ENCODE data around the gene DNALI1. TPM values are rescaled to one million over a fixed set of nuclear protein-coding genes. Genes with fewer than 3 reads are reported as not detected.
"Not testable (repeated sequence)": the region's sequence is repeated elsewhere in the genome, so short reads cannot be mapped to it uniquely, and the experiment has no call there.

DNALI1 gene
- total RNA-seq, 4 donors from 2014 or later = 0.26 to 13.9 (median 3.9) TPM

DNA sequence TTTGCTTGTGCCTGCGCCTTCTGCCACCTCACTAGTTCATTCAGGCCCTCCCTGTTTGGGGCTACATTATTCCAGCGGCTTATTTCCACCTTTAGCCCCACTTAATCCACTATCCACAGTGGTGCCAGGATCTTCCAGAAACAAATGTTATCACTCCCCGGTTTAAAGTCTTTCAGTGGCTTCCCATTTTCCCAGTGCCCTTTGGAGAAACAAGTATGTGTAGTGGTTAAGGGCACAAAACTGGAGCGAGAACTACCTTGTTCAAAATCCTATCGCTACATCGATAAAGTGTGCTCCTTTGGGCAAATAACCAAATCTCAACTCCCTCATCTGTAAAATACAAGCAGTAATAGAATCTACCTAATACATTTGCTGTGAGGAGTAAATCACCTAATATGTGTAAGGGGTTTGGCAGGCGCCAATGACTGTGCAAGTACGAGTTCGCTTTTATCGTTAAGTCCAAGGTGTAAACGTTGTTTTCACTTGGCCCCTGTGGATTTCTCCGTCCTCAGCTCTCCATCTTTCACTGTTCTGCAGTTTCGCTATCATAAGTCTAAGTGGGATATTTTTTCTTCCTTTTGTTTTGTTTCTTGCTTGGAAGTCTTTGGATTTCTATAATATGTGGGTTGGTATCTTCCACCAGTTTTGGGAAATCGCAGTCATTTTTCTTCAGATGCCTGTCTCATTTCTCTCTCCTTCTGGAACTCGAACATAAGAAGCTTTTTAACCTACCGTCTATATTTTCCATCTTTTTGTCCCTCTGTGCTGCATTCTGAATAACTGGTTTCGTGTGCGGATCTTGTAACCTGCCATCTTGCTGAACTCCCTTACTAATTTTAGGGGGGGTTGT lies 41.3 kb upstream of the DNALI1 start:
- Histone ChIP-seq H3K36me3 (no peaks in the 10 kb centered on the region), H3K27me3 (no peaks in the 10 kb centered on the region), H3K27ac (peak overlapping the region; percentile 94 to 96), H3K4me1 (peaks cover 0 to 7% of the 10 kb centered on the region in 2 donors), H3K9me3 (no peaks in the 10 kb centered on the region), H3K4me3 (peak overlapping the region; percentile 66 to 74)
- no peak for DNase-seq
- no peak for TF ChIP-seq POLR2A (IDR thresholded peaks at IDR 0.05)
- intact Hi-C loops (cut with DNase I; ENCODE audit: low total_unique reads) = no loop called here

DNA sequence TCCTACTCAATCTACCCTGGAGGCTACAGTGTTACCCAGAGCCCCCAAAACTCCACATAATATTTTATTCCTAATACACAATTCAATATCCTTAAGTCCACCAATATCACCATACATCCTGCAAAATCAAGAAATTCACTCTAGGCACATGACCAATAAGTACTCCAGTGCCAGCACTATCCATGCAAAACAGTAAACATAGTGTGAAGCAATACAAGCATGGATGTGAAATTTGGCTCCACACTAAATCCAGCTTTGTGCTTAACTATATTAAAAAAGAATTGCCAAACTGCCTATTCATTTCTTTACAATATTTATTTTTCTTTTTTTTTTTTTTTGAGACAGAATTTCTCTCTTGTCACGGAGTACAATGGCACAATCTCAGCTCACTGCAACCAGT lies 39.2 kb upstream of the DNALI1 start:
- Histone ChIP-seq H3K27me3 (no peaks in the 10 kb centered on the region), H3K4me1 (peaks cover 0 to 7% of the 10 kb centered on the region in 2 donors), H3K9me3 (no peaks in the 10 kb centered on the region), H3K4me3 (no peak overlapping the region), H3K36me3 (no peaks in the 10 kb centered on the region), H3K27ac (no peak overlapping the region)
- TF ChIP-seq POLR2A (IDR thresholded peaks at IDR 0.05) = no peak
- TF ChIP-seq, protein P1, sequence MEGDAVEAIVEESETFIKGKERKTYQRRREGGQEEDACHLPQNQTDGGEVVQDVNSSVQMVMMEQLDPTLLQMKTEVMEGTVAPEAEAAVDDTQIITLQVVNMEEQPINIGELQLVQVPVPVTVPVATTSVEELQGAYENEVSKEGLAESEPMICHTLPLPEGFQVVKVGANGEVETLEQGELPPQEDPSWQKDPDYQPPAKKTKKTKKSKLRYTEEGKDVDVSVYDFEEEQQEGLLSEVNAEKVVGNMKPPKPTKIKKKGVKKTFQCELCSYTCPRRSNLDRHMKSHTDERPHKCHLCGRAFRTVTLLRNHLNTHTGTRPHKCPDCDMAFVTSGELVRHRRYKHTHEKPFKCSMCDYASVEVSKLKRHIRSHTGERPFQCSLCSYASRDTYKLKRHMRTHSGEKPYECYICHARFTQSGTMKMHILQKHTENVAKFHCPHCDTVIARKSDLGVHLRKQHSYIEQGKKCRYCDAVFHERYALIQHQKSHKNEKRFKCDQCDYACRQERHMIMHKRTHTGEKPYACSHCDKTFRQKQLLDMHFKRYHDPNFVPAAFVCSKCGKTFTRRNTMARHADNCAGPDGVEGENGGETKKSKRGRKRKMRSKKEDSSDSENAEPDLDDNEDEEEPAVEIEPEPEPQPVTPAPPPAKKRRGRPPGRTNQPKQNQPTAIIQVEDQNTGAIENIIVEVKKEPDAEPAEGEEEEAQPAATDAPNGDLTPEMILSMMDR (IDR thresholded peaks at IDR 0.05) = no peak
- intact Hi-C loops (cut with DNase I; ENCODE audit: low total_unique reads) = no loop called here
- DNase-seq = no peak

DNA sequence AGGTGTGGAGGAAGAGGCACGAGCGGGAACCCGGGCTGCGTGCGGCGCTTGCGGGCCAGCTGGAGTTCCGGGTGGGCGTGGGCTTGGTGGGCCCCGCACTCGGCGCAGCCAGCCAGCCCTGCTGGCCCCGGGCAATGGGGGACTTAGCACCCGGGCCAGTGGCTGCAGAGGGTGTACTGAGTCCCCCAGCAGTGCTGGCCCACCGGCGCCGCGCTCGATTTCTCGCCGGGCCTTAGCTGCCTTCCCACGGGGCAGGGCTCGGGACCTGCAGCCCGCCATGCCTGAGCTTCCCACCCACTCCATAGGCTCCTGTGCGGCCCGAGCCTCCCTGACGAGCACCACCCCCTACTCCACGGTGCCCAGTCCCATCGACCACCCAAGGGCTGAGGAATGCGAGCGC lies 38.5 kb upstream of the DNALI1 start:
- H3K4me1 ChIP-seq; H3K9me3 ChIP-seq; H3K36me3 ChIP-seq; H3K4me3 ChIP-seq; DNase-seq; H3K27me3 ChIP-seq; intact Hi-C loops (cut with DNase I; ENCODE audit: low total_unique reads); H3K27ac ChIP-seq: not testable (repeated sequence)

DNA sequence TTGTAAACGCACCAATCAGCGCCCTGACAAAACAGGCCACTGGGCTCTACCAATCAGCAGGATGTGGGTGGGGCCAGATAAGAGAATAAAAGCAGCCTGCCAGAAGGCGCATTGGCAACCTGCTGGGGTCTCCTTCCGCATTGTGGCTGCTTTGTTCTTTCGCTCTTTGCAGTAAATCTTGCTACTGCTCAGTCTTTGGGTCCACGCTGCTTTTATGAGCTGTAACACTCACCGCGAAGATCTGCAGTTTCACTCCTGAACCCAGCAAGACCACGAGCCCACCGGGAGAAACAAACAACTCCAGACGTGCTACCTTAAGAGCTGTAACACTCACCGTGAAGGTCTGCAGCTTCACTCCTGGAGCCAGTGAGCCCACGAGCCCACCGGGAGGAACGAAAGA lies 37.8 kb upstream of the DNALI1 start:
- H3K4me3 ChIP-seq, H3K27me3 ChIP-seq, DNase-seq: not testable (repeated sequence)

DNA sequence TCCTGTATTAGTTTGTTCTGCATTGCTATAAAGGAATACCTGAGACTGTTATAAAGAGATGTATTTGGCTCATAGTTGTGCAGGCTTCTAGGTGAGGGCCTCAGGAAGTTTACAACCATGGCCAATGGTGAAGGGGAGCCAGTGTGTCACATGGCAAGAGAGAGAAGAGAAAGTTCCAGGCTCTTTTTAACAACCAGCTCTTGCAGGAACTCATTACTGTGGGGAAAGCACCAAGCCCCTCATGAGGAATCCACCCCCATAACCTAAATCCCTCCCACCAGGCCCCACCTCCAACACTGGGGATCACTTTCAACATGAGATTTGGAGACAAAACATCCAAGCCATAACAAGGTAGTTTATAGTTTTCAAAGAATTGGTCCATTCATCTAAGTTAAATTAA lies 37.1 kb upstream of the DNALI1 start:
- intact Hi-C loops (cut with DNase I; ENCODE audit: low total_unique reads) = no loop called here
- Histone ChIP-seq H3K9me3 (no peaks in the 10 kb centered on the region), H3K27ac (no peak overlapping the region), H3K4me3 (no peak overlapping the region), H3K27me3 (no peaks in the 10 kb centered on the region), H3K4me1 (no peaks in the 10 kb centered on the region), H3K36me3 (no peaks in the 10 kb centered on the region)
- TF ChIP-seq POLR2A (IDR thresholded peaks at IDR 0.05) = no peak
- TF ChIP-seq, protein P1 (IDR thresholded peaks at IDR 0.05) = no peak
- no peak for DNase-seq

More for the DNA sequence above, 37.8 kb upstream of the DNALI1 start:
- intact Hi-C loops (cut with DNase I; ENCODE audit: low total_unique reads); H3K4me1 ChIP-seq; H3K27ac ChIP-seq; H3K36me3 ChIP-seq; H3K9me3 ChIP-seq: not testable (repeated sequence)

DNA sequence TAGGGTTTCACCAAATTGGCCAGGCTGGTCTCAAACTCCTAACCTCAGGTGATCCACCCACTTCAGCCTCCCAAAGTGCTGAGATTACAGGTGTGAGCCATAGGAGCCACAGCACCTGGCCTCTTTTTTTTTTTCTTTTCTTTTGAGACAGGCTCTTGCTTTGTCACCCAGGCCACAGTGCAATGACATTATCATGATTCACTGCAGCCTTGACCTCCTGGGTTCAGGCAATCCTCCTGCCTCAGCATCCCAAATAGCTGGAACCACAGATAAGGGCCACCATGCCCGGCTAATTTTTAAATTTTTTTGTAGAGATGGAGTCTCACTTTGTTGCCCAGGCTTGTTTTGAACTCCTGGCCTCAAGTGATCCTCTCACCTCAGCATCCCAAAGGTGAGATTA lies 26.9 kb upstream of the DNALI1 start:
- H3K27me3 ChIP-seq; DNase-seq; H3K4me1 ChIP-seq; H3K27ac ChIP-seq; H3K4me3 ChIP-seq; H3K9me3 ChIP-seq; intact Hi-C loops (cut with DNase I; ENCODE audit: low total_unique reads); H3K36me3 ChIP-seq: not testable (repeated sequence)

DNA sequence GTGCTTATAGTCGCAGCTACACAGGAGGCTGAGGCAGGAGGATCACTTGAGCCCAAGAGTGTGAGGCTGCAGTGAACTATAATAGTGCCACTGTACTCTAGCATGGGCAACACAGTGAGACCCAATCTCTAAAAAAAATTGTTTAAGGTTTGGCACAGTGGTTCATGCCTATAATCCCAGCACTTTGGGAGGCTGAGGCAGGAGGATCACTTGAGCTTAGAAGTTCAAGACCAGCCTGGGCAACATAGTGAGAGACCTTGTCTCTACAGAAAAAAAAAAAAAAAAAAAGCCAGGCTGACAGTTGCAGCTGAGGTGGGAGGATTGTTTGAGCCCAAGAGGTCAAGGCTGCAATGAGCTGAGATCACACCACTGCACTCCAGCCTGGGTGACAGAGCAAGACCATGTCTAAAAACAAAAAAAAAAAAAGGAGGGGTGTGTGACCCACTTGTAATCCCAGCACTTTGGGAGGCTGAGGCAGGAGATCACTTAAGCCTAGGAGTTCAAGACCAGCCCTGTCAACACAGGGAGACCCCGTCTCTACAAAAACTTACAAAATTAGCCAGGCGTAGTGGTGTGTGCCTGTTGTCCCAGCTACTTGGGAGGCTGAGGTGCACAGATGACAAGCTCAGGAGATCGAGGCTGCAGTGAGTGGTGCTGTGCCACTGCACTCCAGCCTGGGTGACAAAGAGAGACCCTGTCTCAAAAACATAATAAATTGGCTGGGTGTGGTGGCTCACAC lies 24.2 kb upstream of the DNALI1 start:
- DNase-seq; H3K9me3 ChIP-seq; H3K4me1 ChIP-seq; intact Hi-C loops (cut with DNase I; ENCODE audit: low total_unique reads); H3K27me3 ChIP-seq; H3K27ac ChIP-seq; H3K4me3 ChIP-seq; H3K36me3 ChIP-seq: not testable (repeated sequence)

Data from uterus (tissue), 4 donors.